GM12891 (cell line): ENCODE data around the gene PPM1H.

ENCODE experiments used
- POLR2A ChIP-seq: IDR thresholded peaks from 2 replicates; pipeline ENCODE4 v1.6.1; 2011; ENCODE audit warnings: low read depth, low read length, control low read depth
- POLR2AphosphoS5 ChIP-seq: IDR thresholded peaks from 2 replicates; pipeline ENCODE4 v1.6.1; 2011; ENCODE audit warnings: low read depth, low read length, control low read depth
- POU2F2 ChIP-seq: IDR thresholded peaks from 2 replicates; pipeline ENCODE4 v1.6.1; 2011; ENCODE audit warnings: low read depth, mild to moderate bottlenecking, control low read depth, low read length, moderate library complexity
- SPI1 ChIP-seq: IDR thresholded peaks from 2 replicates; pipeline ENCODE4 v1.6.1; 2011; ENCODE audit warnings: low read depth, low read length, control low read depth
- TAF1 ChIP-seq: IDR thresholded peaks from 2 replicates; pipeline ENCODE4 v1.6.1; 2011; ENCODE audit warnings: low read depth, low read length, control low read depth

- TF ChIP-seq POLR2A: no peak
- no peak for TF ChIP-seq POLR2AphosphoS5
- TF ChIP-seq TAF1: no peak
- TF ChIP-seq SPI1: no peak
- TF ChIP-seq POU2F2: no peak
Measured at GRCh38 chr12:62854024-62854423, 80.9 kb downstream of the PPM1H start.
